HG03571 (cell line): ENCODE results near the gene PTPN2.
"Not testable (repeated sequence)": the region's sequence is repeated elsewhere in the genome, so short reads cannot be mapped to it uniquely, and the experiment has no call there.

Experiments used
- ATAC-seq: cut with Tn5 transposase; IDR thresholded peaks from one replicate; pipeline ENCODE4 v1.9.1; 2021; ENCODE audit not compliant: unreplicated experiment

PTPN2 gene

DNA sequence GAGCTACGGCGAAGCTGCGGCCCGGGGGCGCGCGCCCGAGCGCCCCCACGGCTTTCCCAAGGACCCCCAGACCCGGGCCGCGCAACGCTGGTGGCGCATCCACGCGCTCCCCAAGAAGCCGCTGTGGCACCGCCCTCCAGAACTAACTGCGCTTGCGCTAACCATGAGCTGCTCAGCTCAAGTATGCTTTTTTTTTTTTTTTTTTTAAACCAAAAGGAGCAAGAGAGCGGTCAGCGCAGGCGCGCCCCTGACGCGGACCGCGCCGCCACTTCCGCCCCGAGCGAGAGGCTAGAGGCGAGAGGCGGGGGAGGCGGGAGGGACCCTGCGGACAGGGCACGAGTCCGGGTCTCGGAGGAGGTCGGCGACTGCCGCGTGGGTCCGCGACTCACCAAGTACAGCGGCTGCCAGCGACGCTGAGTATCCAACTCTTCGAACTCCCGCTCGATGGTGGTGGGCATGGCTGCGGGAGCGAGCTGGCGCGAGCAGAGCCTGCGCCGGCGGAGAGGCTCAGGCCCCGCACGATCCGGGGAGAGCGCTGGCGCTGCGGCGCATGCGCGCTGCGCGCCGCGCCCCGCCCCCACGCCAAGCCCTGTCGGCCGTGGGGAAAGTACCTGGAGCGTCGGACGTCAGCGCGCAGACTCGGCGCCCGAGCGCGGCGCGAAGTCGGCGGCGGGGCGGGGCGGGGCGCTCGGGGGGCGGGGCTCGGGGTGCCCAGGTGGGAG is at the start of gene PTPN2:
TSS of gene PTPN2 (minus strand) at position 554 of the 722 bp plus-strand sequence. CDS start at position 458, 96 bp downstream.
- ATAC-seq = peak; percentile 69

GRCh38 chr18:12933327-12933726 is 49.3 kb upstream of the PTPN2 start:
- no peak for ATAC-seq

GRCh38 chr18:12930908-12931307 is 46.9 kb upstream of the PTPN2 start:
- ATAC-seq = no peak

DNA sequence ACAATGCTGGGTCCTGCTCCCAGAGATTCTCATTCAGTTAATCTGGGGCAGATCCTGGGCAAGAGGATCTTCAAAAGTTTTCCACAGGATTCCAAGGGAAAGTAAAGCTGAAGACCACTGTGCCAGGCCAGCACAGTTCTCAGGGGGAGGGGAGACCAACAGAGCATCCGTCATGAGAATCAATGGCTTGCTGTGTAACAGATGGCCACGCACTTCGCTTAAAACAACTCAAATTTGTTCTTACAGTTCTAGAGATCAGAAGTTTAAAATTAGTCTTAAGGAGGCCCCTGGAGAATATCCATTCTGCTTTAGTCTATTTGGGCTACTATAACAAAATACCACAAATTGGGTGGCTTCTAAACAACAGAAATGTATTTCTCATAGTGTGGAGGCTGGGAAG is 46.3 kb upstream of the PTPN2 start:
- no peak for ATAC-seq

DNA sequence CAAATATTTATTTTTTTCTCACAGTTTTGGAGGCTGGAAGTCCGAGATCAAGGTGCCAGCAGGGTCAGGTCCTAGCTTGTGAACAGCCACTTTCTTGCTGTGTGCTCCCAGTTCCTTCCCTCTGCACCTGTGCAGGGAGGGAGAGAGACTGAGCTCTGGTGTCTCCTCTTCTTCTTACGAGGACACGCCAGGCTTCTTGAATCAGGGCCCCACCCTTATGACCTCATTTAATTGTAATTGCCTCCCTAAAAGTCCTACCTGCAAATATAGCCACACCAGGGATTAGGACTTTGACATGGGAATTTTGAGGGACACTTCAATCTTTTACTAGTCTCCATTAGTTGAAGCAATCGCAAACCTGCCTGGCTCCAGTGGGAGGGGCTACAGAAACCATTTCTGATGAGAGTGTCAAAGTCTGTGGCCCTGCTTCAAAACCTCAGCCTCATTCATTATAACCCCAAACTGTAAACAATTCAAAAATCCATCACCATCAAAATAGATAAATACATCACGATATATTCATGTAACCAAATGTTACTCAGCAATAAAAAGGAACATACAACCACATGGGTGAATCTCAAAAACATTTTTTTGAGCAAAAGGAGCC is 45.5 kb upstream of the PTPN2 start:
- ATAC-seq = no peak

DNA sequence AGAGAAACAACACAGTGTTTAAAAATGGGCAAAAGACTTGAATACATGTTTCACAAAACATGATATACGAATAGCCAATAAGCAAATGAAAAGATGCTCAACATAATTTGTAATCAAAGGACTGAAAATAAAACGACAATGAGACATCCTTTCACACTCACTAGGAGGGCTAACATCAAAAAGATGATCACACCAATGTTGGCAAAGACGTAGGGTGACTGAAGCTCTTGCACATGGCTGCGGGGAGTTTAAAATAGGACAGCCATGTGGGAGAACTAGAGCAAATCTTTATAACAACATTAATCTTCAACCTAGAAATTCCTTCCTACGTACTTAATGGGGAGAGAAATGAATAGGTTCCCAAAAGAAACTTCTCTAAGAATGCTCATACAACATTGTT is 44.6 kb upstream of the PTPN2 start:
- no peak for ATAC-seq

- ATAC-seq = no peak
These were observed 44.2 kb upstream of the PTPN2 start for GRCh38 chr18:12928206-12928605.

DNA sequence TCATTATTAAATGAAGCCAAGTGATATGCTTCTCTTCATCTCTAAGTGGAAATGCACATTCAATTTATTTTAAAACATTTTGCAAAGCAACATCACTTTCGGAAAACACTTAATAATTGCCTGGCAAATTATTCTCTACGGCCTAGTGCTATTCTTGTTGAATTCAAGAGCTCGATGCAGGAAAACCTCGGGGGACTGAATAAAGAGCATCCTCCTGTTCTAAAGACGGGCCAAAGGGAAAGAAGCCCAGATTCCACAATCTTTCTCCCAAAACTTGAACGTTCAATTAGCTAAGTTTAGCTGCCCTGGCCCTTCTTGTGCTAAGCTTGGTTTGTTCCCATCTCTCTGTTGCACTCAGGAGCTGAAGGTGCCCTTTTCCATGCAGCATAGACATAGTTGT is 40.6 kb upstream of the PTPN2 start:
- no peak for ATAC-seq

DNA sequence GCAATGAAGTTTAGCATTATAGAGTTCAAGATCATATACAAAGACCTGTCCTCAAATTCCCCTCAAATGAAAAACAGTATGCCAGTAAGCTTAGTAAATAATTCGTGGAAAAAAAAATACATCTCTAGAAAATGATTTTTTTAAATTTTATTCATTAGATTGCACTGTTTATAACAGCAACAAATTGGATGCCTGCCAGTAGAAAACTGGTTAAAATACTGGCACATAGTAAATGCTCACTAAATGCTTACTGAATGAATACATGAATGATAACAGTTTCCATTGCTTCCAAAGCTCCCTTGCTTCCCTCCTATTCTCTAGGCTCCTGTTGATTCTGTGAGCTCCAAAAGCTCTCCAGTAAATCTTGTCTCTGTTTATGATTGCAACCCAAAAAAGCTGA is 38.2 kb upstream of the PTPN2 start:
- no peak for ATAC-seq

GRCh38 chr18:12921178-12921577 is 37.1 kb upstream of the PTPN2 start:
- ATAC-seq = no peak

DNA sequence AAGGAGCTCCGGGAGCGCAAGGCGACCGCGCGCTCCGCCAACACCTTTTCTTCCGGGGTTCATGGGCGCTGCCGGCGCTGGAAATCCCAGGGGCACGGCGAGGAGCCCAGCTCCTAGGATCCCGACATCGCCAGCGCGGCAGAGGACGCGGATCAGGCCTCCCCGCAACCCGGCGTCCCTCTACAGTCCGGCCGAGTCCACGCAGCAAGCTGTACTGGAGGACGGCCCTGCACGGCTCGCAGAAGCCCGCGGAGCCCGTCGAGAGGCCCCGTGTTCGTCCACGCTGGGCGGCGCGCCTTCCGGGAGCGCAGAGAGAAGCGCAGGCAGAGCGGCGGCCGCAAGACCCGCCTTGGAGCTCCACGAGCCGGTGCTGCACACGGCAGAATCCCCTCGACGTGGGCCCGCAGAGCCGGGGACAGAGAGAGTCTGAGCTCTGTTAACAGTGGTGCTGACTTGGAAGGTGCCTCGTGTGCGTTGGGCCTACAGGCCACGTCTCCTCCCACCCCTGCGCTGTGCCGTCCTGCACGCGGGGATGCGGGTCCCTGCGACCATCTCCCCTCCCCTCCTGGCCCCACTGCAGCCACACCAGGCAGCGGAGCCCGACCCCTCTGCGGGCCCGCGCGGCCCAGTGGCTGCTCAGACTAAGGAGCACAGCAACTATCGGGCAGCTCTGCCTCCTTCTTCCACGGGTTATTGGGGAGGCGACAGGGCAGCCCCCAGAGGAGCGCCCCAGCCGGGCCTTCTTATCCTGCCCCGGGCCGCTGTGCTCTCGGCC is 28.1 kb upstream of the PTPN2 start:
- no peak for ATAC-seq

- no peak for ATAC-seq
These were observed 27.2 kb upstream of the PTPN2 start for GRCh38 chr18:12911025-12911928.

DNA sequence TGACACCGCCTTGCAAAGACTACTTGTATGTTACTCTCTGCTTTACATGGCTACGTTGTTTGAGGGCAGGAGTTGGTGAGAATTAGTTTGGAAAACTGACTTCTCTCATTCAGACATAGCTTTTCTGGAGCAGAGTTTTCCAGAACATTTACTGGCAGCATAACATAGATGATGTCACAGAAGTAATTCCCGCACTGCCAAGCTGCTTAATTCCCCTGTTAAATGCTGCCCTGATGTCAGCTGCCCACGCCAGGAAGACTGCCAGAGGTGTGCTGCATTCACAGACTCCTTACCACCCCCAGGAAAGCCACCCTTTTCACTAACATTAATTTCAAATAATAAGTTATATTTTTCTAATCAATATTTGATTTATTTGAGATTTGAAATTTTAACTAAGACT is 24.7 kb upstream of the PTPN2 start:
- ATAC-seq = no peak

DNA sequence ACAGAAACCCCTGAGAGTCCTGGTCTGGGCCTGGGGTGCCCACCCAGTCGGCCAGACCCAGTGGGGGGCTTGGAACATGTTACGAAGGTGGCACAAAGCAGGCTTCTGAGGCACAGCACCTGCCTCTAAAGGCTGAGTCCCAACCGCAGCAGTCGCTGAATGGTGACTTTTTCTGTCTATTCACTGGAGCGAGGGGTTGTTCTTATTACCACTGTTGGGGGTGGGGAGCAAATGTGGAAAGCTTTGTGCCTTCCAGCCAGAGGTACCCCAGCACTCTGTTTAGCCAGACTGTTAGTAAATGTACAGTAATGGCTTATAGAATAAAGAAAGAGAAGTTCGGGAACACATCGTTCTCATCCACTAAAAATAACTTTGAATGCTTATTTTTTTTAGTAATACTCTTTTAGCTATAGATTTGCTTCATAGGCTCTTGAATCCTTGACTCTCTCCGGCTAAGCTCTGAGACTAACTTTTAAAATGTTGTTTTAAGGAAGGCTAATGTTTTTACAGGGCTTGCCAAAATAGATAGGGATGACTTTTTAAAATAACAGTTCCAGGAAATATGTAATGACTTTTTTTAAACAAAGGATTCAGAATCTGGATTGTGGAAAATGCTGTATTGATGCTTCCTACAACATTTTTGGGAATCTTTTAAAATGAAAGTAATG is 23.4 kb upstream of the PTPN2 start:
- ATAC-seq = no peak

GRCh38 chr18:12906773-12907172 is 22.7 kb upstream of the PTPN2 start:
- ATAC-seq = no peak

- no peak for ATAC-seq
These were observed 22.1 kb upstream of the PTPN2 start for GRCh38 chr18:12906119-12906518.

GRCh38 chr18:12904012-12904516 is 20.0 kb upstream of the PTPN2 start:
- no peak for ATAC-seq

DNA sequence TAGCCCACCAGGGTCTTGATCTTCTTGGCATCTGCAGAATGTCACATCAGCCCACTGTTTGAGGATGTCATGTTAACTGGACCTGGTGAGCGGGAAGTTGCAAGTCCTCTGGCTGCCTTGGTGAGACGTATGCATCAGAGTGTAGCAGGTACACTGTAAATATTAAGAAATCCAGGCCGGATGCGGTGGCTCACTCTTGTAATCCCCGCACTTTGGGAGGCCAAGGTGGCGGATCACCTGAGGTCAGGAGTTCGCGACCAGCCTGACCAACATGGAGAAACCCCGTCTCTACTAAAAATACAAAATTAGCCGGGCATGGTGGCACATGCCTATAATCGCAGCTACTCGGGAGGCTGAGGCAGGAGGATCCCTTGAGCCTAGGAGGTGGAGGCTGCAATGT is 17.2 kb upstream of the PTPN2 start:
- not testable (repeated sequence) for ATAC-seq

DNA sequence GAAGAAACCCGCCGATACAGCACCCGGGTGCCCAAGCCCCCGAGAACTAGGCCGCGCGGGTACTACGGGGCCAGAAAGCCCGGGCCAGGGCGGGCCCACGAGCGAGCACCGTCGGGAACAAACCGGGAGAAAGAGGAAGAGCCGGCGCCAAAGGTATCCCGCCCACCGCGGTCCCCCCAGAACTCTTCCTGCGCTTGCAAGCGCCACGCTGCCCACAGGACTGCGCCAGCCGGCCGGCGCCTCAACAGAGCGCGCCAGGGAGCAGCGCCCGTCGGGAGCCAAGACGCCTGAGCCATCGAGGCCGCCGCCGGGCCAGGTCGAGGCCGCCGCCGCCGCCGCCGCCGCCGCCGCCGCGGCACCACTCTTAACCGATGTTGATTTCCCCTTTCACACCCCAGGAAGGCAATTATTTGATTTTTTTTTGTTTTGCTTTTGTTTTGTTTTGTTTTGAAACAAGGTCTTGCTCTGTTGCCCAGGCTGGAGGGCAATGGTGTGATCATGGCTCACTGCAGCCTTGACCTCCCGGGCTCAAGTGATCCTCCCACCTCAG is 12.8 kb upstream of the PTPN2 start:
- not testable (repeated sequence) for ATAC-seq

- ATAC-seq = no peak
These were observed 11.6 kb upstream of the PTPN2 start for GRCh38 chr18:12895626-12896025.
